ENCODE results near the gene NOXA1. TPM values are rescaled to one million over a fixed set of nuclear protein-coding genes. Genes with fewer than 3 reads are reported as not detected.
"Not testable (repeated sequence)": the region's sequence is repeated elsewhere in the genome, so short reads cannot be mapped to it uniquely, and the experiment has no call there.

The NOXA1 gene
- total and polyA plus RNA-seq, 5 donors from 2014 or later = 0.83 to 3.8 (median 1.9) TPM

- DNase-seq; H3K36me3 Mint-ChIP-seq; ATAC-seq (ENCODE audit: low read depth in 2 of 2); H3K27me3 ChIP-seq (ENCODE audit: control insufficient read depth, insufficient read depth, low read length); H3K9me3 ChIP-seq (ENCODE audit: control insufficient read depth in 2 of 2, low read length in 2 of 2); H3K4me3 ChIP-seq (ENCODE audit: low read depth, low read length); H3K9me3 Mint-ChIP-seq; H3K36me3 ChIP-seq (ENCODE audit: control insufficient read depth, insufficient read depth, low read length); H3K27me3 Mint-ChIP-seq: not testable (repeated sequence)
- Mint-ChIP-seq H3K4me1 (peaks cover 0 to 55% (median 7%) of the 10 kb centered on the region in 4 donors), H3K4me3 (peak overlapping the region in 1 of 4 donors; percentile 7), H3K27ac (peak overlapping the region in 1 of 3 donors; percentile 52)
- Histone ChIP-seq H3K4me1 (ENCODE audit: control insufficient read depth, insufficient read depth, low read length, poor library complexity, severe bottlenecking) (peaks cover 52% of the 10 kb centered on the region), H3K27ac (ENCODE audit: insufficient read depth, low read length, poor library complexity, severe bottlenecking) (peak overlapping the region; percentile 51)
These were observed 28.2 kb downstream of the NOXA1 start for GRCh38 chr9:137451264-137452005.

- Mint-ChIP-seq H3K4me1 (peaks cover 0 to 58% (median 7%) of the 10 kb centered on the region in 4 donors), H3K9me3 (no peaks in the 10 kb centered on the region), H3K27ac (no peak overlapping the region), H3K36me3 (no peaks in the 10 kb centered on the region), H3K4me3 (peak overlapping the region in 1 of 4 donors; percentile 7), H3K27me3 (no peaks in the 10 kb centered on the region)
- H3K27me3 ChIP-seq (ENCODE audit: control insufficient read depth, insufficient read depth, low read length) = no peaks in the 10 kb centered on the region
- ATAC-seq (ENCODE audit: low read depth in 2 of 2) (no peak), DNase-seq (peak in 1 of 3 donors; percentile 1)
- H3K36me3 ChIP-seq (ENCODE audit: control insufficient read depth, insufficient read depth, low read length) = no peaks in the 10 kb centered on the region
- peak overlapping the region; percentile 51 for H3K27ac ChIP-seq (ENCODE audit: insufficient read depth, low read length, poor library complexity, severe bottlenecking)
- H3K4me3 ChIP-seq (ENCODE audit: low read depth, low read length) = no peak overlapping the region
- H3K4me1 ChIP-seq (ENCODE audit: control insufficient read depth, insufficient read depth, low read length, poor library complexity, severe bottlenecking) = peaks cover 59% of the 10 kb centered on the region
- no peaks in the 10 kb centered on the region for H3K9me3 ChIP-seq (ENCODE audit: control insufficient read depth in 2 of 2, low read length in 2 of 2)
These were observed 29.0 kb downstream of the NOXA1 start for GRCh38 chr9:137452006-137452760.

GRCh38 chr9:137452761-137453642 is 29.8 kb downstream of the NOXA1 start:
- peak overlapping the region; percentile 23 for H3K27ac ChIP-seq (ENCODE audit: insufficient read depth, low read length, poor library complexity, severe bottlenecking)
- H3K4me3 ChIP-seq (ENCODE audit: low read depth, low read length) = no peak overlapping the region
- no peak for DNase-seq
- peaks cover 0 to 56% (median 5%) of the 10 kb centered on the region in 4 donors for H3K4me1 Mint-ChIP-seq
- peaks cover 67% of the 10 kb centered on the region for H3K4me1 ChIP-seq (ENCODE audit: control insufficient read depth, insufficient read depth, low read length, poor library complexity, severe bottlenecking)
- no peaks in the 10 kb centered on the region for H3K27me3 ChIP-seq (ENCODE audit: control insufficient read depth, insufficient read depth, low read length)
- H3K4me3 Mint-ChIP-seq = peak overlapping the region in 2 of 4 donors; percentile 31 to 71
- H3K9me3 ChIP-seq (ENCODE audit: control insufficient read depth in 2 of 2, low read length in 2 of 2) = no peaks in the 10 kb centered on the region
- no peak overlapping the region for H3K27ac Mint-ChIP-seq
- H3K27me3 Mint-ChIP-seq = no peaks in the 10 kb centered on the region
- no peaks in the 10 kb centered on the region for H3K36me3 ChIP-seq (ENCODE audit: control insufficient read depth, insufficient read depth, low read length)
- H3K9me3 Mint-ChIP-seq = no peaks in the 10 kb centered on the region
- ATAC-seq (ENCODE audit: low read depth in 2 of 2) = no peak
- H3K36me3 Mint-ChIP-seq = no peaks in the 10 kb centered on the region

GRCh38 chr9:137453643-137454081 is 30.5 kb downstream of the NOXA1 start:
- H3K27ac Mint-ChIP-seq = no peak overlapping the region

GRCh38 chr9:137454145-137454596 is 31.0 kb downstream of the NOXA1 start:
- Histone ChIP-seq H3K27me3 (ENCODE audit: control insufficient read depth, insufficient read depth, low read length) (no peaks in the 10 kb centered on the region), H3K27ac (ENCODE audit: insufficient read depth, low read length, poor library complexity, severe bottlenecking) (peak overlapping the region; percentile 55), H3K4me1 (ENCODE audit: control insufficient read depth, insufficient read depth, low read length, poor library complexity, severe bottlenecking) (peaks cover 75% of the 10 kb centered on the region), H3K9me3 (ENCODE audit: control insufficient read depth in 2 of 2, low read length in 2 of 2) (no peaks in the 10 kb centered on the region), H3K36me3 (ENCODE audit: control insufficient read depth, insufficient read depth, low read length) (no peaks in the 10 kb centered on the region), H3K4me3 (ENCODE audit: low read depth, low read length) (no peak overlapping the region)
- ATAC-seq (ENCODE audit: low read depth in 2 of 2) (peak; percentile 2 to 20), DNase-seq (peak; percentile 41 to 55 (median 44))
- Mint-ChIP-seq H3K27me3 (no peaks in the 10 kb centered on the region), H3K36me3 (no peaks in the 10 kb centered on the region), H3K4me1 (peaks cover 0 to 51% (median under 1%) of the 10 kb centered on the region in 4 donors), H3K4me3 (peak overlapping the region in 3 of 4 donors; percentile 36 to 84 (median 60)), H3K27ac (no peak overlapping the region), H3K9me3 (no peaks in the 10 kb centered on the region)

More at GRCh38 chr9:137453643-137454081, 30.5 kb downstream of the NOXA1 start:
- H3K9me3 ChIP-seq (ENCODE audit: control insufficient read depth in 2 of 2, low read length in 2 of 2) = no peaks in the 10 kb centered on the region
- no peaks in the 10 kb centered on the region for H3K27me3 ChIP-seq (ENCODE audit: control insufficient read depth, insufficient read depth, low read length)
- H3K36me3 ChIP-seq (ENCODE audit: control insufficient read depth, insufficient read depth, low read length) = no peaks in the 10 kb centered on the region
- Mint-ChIP-seq H3K4me3 (peak overlapping the region; percentile 28 to 78 (median 69)), H3K36me3 (no peaks in the 10 kb centered on the region), H3K27me3 (no peaks in the 10 kb centered on the region), H3K4me1 (peaks cover 0 to 55% (median 3%) of the 10 kb centered on the region in 4 donors), H3K9me3 (no peaks in the 10 kb centered on the region)
- ATAC-seq (ENCODE audit: low read depth in 2 of 2) = peak; percentile 58 to 62
- peak overlapping the region; percentile 23 for H3K27ac ChIP-seq (ENCODE audit: insufficient read depth, low read length, poor library complexity, severe bottlenecking)
- no peak overlapping the region for H3K4me3 ChIP-seq (ENCODE audit: low read depth, low read length)
- peak; percentile 55 to 75 (median 59) for DNase-seq
- H3K4me1 ChIP-seq (ENCODE audit: control insufficient read depth, insufficient read depth, low read length, poor library complexity, severe bottlenecking) = peaks cover 74% of the 10 kb centered on the region

- Histone ChIP-seq H3K4me1 (ENCODE audit: control insufficient read depth, insufficient read depth, low read length, poor library complexity, severe bottlenecking) (peaks cover 80% of the 10 kb centered on the region), H3K27me3 (ENCODE audit: control insufficient read depth, insufficient read depth, low read length) (no peaks in the 10 kb centered on the region), H3K9me3 (ENCODE audit: control insufficient read depth in 2 of 2, low read length in 2 of 2) (no peaks in the 10 kb centered on the region), H3K36me3 (ENCODE audit: control insufficient read depth, insufficient read depth, low read length) (no peaks in the 10 kb centered on the region), H3K4me3 (ENCODE audit: low read depth, low read length) (no peak overlapping the region), H3K27ac (ENCODE audit: insufficient read depth, low read length, poor library complexity, severe bottlenecking) (peak overlapping the region; percentile 55)
- H3K27ac Mint-ChIP-seq = no peak overlapping the region
- DNase-seq (no peak), ATAC-seq (ENCODE audit: low read depth in 2 of 2) (no peak)
- no peaks in the 10 kb centered on the region for H3K27me3 Mint-ChIP-seq
- H3K36me3 Mint-ChIP-seq = no peaks in the 10 kb centered on the region
- peaks cover 0 to 51% (median 1%) of the 10 kb centered on the region in 4 donors for H3K4me1 Mint-ChIP-seq
- no peaks in the 10 kb centered on the region for H3K9me3 Mint-ChIP-seq
- peak overlapping the region; percentile 32 to 84 (median 48) for H3K4me3 Mint-ChIP-seq
These were observed 31.6 kb downstream of the NOXA1 start for GRCh38 chr9:137454597-137455358.
